ENCODE results near the gene OR10H4. TPM values are rescaled to one million over a fixed set of nuclear protein-coding genes. Genes with fewer than 3 reads are reported as not detected.

OR10H4 gene
- total RNA-seq, 1 experiment from 2014 or later = not detected

GRCh38 chr19:15992014-15992413 lies 43.2 kb downstream of the OR10H4 start:
- DNase-seq (ENCODE audit: low read depth, low spot score) (no peak), ATAC-seq (no peak)
- Histone ChIP-seq H3K4me3 (ENCODE audit: low read depth in 2 of 2, low read length in 2 of 2) (no peak overlapping the region), H3K36me3 (ENCODE audit: control insufficient read depth, insufficient read depth, low read length) (no peaks in the 10 kb centered on the region), H3K27me3 (ENCODE audit: control insufficient read depth, insufficient read depth, low read length) (no peaks in the 10 kb centered on the region), H3K27ac (ENCODE audit: low read length) (no peak overlapping the region), H3K4me1 (ENCODE audit: control insufficient read depth, insufficient read depth, low read length) (no peaks in the 10 kb centered on the region), H3K9me3 (ENCODE audit: control insufficient read depth, insufficient read depth, low read depth, low read length) (no peaks in the 10 kb centered on the region)
- ChIA-PET POLR2A (no interaction called here), CTCF (no interaction called here)
- intact Hi-C loops (cut with micrococcal nuclease; ENCODE audit: unreplicated experiment) (no loop called here), in situ Hi-C loops (cut with HindIII; ENCODE audit: low pct_unique_long_range_greater_than_20kb, low sequenced_read_pairs) (no loop called here)
- BruUV-seq (replicated peaks) = no TSS peak
- no peak for TF ChIP-seq CTCF (IDR thresholded peaks at IDR 0.05)
- TF ChIP-seq SIN3A (IDR thresholded peaks at IDR 0.05; ENCODE audit: borderline replicate concordance, insufficient read depth, low read depth, low read length) = no peak
- TF ChIP-seq REST (IDR thresholded peaks at IDR 0.05; ENCODE audit: insufficient read depth in 1 of 2, low read depth in 2 of 2, low read length in 1 of 2) = no peak
- no peak for TF ChIP-seq POLR2AphosphoS5 (IDR thresholded peaks at IDR 0.05; ENCODE audit: low read depth, low read length)
- TF ChIP-seq TCF7L2 (IDR thresholded peaks at IDR 0.05; ENCODE audit: low read depth, low read length) = no peak

GRCh38 chr19:15995536-15995935 lies 46.7 kb downstream of the OR10H4 start:
- ChIA-PET CTCF (no interaction called here), POLR2A (no interaction called here)
- in situ Hi-C loops (cut with HindIII; ENCODE audit: low pct_unique_long_range_greater_than_20kb, low sequenced_read_pairs) (no loop called here), intact Hi-C loops (cut with micrococcal nuclease; ENCODE audit: unreplicated experiment) (no loop called here)
- Histone ChIP-seq H3K4me1 (ENCODE audit: control insufficient read depth, insufficient read depth, low read length) (no peaks in the 10 kb centered on the region), H3K27me3 (ENCODE audit: control insufficient read depth, insufficient read depth, low read length) (no peaks in the 10 kb centered on the region), H3K27ac (ENCODE audit: low read length) (no peak overlapping the region), H3K4me3 (ENCODE audit: low read depth in 2 of 2, low read length in 2 of 2) (no peak overlapping the region), H3K9me3 (ENCODE audit: control insufficient read depth, insufficient read depth, low read depth, low read length) (no peaks in the 10 kb centered on the region), H3K36me3 (ENCODE audit: control insufficient read depth, insufficient read depth, low read length) (no peaks in the 10 kb centered on the region)
- DNase-seq (ENCODE audit: low read depth, low spot score) (no peak), ATAC-seq (no peak)
- TF ChIP-seq TCF7L2 (IDR thresholded peaks at IDR 0.05; ENCODE audit: low read depth, low read length) (no peak), SIN3A (IDR thresholded peaks at IDR 0.05; ENCODE audit: borderline replicate concordance, insufficient read depth, low read depth, low read length) (no peak), CTCF (IDR thresholded peaks at IDR 0.05) (no peak), REST (IDR thresholded peaks at IDR 0.05; ENCODE audit: insufficient read depth in 1 of 2, low read depth in 2 of 2, low read length in 1 of 2) (no peak), POLR2AphosphoS5 (IDR thresholded peaks at IDR 0.05; ENCODE audit: low read depth, low read length) (no peak)
- BruUV-seq (replicated peaks) = no TSS peak
